A673 (cell line): ENCODE results near the gene SOCS2.

ENCODE experiments used
- EZH2 ChIP-seq: fragments of 200-600 bp; sonication (generic); IDR thresholded peaks from 2 replicates; pipeline ENCODE4 v1.6.1; 2017; ENCODE audit warnings: borderline replicate concordance, low read depth, mild to moderate bottlenecking, mixed read lengths, antibody characterized with exemption, low read length; ENCODE audit not compliant: poor library complexity, severe bottlenecking
- TF ChIP-seq, protein P1 (sequence below): fragments of 300-800, 200-600 bp; sonication (generic); conservative IDR thresholded peaks from 2 replicates; pipeline ENCODE4 v1.5.1; 2017; ENCODE audit warnings: low read depth, mild to moderate bottlenecking, antibody characterized with exemption, low read length, moderate library complexity, mixed read lengths

DNA sequence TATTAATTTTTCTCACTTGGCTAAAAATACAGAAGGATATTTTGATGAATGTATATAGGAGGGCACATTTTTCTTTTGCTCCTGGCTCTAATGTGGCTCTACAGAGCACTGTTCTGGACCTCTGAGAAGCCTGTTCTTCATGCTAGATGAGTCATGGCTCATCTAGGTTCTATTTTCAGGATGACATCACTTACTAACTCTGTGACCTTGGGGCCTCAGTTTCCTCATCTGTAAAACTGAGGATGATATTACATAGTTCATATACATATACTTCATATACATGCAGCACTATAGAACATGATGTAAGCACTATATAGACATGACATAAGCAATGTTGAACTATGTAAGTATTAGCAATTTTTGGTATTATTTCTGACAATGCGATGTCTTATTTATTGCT is 35.8 kb downstream of the SOCS2 start:
- TF ChIP-seq, protein P1, sequence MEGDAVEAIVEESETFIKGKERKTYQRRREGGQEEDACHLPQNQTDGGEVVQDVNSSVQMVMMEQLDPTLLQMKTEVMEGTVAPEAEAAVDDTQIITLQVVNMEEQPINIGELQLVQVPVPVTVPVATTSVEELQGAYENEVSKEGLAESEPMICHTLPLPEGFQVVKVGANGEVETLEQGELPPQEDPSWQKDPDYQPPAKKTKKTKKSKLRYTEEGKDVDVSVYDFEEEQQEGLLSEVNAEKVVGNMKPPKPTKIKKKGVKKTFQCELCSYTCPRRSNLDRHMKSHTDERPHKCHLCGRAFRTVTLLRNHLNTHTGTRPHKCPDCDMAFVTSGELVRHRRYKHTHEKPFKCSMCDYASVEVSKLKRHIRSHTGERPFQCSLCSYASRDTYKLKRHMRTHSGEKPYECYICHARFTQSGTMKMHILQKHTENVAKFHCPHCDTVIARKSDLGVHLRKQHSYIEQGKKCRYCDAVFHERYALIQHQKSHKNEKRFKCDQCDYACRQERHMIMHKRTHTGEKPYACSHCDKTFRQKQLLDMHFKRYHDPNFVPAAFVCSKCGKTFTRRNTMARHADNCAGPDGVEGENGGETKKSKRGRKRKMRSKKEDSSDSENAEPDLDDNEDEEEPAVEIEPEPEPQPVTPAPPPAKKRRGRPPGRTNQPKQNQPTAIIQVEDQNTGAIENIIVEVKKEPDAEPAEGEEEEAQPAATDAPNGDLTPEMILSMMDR: no peak
- no peak for TF ChIP-seq EZH2
